HG02588 (cell line): ENCODE results near the gene BBS12.
A peak's percentile ranks its signal among the peaks of the same experiment; 100 is the strongest.
"Not testable (repeated sequence)": the region's sequence is repeated elsewhere in the genome, so short reads cannot be mapped to it uniquely, and the experiment has no call there.

Experiments
- ATAC-seq: cut with Tn5 transposase; IDR thresholded peaks from one replicate; pipeline ENCODE4 v1.9.1; 2021; ENCODE audit warnings: mild to moderate bottlenecking, moderate library complexity; ENCODE audit not compliant: unreplicated experiment

BBS12 gene

DNA sequence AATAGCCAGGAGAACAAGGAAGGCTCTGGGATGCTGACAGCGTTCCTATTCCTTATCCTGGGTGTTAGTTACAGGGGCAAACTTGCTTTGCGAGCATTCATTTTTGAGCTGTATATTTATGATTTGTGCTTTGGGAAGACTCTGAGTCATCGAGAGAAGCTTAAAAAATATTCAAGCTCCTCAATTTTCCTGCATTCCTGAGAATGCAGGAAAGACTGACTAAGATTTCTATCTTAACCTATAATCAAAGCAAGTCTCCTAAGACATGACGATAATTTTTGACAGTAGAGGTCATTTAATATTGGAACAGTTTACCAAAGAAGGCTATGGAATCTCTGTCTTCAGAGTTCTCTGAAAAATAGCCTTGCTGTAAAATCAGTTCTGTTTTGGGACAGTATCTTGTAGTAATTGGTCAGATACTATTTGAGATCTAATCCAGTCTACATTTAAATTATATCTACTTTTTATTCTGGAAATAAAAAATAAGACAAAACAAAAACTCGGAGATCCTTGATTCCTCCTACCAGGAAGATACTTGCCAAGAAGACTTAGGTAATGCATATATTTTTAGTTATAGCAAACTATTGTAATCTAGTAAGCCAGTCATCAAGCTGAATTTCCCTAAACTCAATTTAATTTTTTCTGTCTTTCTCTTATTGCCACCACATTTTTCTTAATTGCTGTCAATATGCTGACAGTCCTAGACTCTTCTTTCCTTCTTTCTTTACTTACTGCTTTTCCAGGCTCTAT lies 31.7 kb downstream of the BBS12 start:
- no peak for ATAC-seq

GRCh38 chr4:122764821-122765215 lies 32.3 kb downstream of the BBS12 start:
- peak; percentile 81 for ATAC-seq

- no peak for ATAC-seq
Measured at GRCh38 chr4:122765692-122766352, 33.3 kb downstream of the BBS12 start.

DNA sequence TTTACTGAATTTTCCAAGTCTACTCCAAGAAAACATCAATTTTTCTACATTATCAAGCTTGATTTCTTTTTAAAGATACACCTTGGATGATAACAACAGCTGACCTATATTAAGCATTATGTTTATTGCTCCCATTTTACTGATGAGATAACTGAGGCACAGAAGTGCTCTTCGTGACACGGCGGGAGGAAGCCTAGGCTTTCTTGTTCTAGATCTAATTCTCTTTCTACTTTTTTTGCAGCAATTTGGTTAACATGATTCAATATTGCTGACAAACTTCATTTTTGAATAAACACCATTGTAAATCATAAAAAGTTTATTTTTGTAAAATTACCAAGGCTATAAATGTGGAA lies 33.8 kb downstream of the BBS12 start:
- no peak for ATAC-seq

DNA sequence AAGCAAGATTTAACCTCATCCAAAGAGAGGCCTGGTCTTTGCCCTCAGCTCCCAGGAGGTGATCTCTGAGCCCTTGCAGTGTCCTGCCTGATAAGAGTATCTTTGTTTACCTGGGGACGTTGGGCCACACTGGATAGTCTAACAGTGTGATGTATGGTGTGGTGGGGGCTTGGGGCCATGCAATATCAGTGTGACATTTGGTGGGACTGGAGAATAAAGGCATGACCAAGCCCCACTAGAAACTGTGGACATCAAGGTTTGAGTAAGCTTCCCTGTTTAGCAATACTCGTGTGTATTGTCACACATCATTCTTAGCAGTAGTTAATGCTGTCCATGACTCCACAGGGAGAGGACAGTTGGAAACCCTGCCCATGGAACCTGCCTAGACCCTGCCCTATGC lies 34.4 kb downstream of the BBS12 start:
- ATAC-seq: no peak

DNA sequence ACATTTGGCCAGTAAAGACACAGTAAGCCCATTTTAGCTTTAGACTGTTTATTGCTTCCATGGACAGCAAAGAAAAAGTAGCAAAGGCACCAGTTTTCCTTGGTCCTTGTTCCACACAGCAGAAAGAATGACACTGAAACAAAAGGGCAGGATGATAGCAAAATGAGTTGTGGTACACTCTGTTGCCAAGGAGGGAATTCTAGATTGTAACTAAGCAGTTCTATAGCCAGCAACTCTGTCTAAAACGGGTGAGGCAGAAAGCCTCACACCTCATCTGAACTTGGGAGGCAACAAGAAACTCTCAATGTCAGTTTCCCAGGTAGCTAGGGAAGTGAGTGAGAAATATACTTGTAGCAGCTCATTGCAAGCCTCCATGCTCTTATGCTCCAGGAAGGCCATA lies 39.2 kb downstream of the BBS12 start:
- no peak for ATAC-seq

DNA sequence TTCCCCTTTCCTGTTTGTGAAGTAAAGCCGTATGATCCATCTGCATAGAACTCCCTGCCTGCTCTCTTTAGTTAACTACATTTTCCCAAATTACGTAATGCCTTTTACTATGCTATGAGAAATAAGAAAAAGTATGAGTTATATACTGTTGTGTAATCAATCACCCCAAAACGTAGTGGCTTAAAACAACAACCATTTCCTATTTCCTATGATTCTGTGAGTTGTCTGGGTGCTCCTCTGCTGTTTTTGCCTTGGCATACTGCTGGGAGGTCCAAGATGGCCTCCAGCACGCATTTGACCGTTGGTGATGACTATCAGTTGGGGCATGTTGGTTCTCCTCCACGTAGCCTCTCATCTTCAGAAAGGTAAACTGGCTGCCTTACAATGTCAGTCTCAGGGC lies 39.8 kb downstream of the BBS12 start:
- no peak for ATAC-seq

DNA sequence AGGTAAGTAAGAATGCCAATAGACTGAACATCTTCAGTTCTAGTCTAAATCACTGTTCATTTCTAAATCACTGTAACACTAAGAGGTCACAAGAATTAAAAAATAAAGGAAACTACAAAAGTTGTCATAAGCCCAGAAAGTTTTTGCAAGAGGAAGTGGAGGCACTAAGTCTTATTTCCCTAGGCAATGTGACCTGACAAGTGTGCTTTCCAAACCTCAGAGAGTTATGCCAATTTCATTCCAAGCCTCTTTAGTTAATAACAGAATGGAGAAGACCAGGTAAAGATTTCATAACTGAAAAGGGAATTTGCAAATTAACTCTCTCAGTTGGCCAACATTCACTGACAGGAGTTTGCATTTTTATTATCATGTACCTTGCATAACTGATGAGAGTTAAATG lies 40.5 kb downstream of the BBS12 start:
- no peak for ATAC-seq

DNA sequence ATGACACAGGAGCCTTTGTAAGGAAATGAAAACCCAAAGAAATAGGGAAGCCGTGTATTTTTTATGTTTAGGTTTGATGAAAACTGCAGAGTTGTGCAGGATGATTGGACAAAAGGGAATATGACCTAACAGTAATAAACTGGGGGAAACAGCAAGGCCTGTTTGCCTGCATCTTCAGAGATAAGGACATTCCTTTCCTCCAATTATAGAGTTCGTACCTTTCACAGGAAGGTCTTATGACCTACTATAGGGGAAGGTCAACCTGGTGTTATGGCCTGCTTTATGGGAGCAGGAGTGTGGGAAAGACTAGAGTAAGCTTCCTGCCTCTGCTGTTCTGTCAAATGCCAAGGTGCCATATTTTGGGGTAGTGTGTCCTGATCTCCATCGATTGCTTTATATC lies 42.5 kb downstream of the BBS12 start:
- no peak for ATAC-seq

DNA sequence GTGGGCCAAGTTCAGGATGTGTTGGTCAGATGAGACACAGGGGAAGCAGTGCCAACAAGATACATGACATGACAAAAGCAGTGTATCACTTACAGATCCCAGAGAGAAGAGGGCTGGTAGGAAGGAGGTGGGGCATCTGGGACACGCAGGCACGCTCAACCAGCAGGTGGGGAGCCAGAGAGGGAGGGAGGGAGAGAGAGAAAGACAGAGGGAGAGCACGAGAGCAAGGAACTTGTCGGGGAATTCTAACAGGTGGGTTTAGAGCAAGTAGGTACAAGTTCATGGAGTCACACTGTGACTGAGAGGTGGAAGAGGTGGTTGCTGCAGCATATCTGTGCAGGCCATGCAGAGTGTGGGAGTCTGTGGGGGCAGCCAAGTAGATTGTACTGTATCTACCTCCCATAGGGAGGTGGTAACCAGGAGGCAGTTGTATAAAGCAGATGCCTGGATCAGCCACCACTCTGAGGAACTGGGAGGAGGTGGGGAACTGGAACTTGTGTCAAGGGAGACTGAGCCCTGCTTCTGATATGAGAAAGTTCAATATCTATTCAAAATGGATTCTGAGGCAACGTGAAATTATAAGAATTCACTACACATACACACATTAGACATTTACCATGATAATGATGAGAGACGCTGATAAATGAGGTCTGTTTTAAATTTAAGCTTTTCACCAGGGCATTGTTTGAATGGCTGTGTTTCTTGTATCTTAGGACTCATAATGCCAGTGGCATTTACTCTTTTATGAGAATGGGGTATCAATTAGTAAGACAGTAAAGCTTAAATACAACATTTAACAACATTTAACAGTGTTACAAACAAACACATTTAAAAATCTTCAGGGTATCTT lies 43.7 kb downstream of the BBS12 start:
- ATAC-seq: no peak

DNA sequence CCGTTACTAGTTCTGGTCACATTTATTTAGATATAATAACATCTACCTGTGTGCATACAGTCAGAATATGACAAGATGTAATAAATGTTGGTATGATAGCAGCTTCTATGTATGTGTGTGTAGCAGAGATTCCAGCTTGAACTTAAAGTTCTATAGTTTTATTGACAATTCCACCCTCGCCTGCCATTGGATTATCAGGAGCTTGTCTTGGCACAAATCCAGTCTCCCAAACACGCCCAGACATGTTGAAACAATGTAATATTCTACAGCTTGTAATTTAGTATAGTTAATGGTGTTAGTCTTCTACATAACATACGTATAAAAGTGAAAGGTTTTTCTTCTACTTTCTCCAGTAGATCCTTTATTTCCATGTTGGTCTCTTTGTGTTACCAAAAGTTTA lies 44.4 kb downstream of the BBS12 start:
- no peak for ATAC-seq

DNA sequence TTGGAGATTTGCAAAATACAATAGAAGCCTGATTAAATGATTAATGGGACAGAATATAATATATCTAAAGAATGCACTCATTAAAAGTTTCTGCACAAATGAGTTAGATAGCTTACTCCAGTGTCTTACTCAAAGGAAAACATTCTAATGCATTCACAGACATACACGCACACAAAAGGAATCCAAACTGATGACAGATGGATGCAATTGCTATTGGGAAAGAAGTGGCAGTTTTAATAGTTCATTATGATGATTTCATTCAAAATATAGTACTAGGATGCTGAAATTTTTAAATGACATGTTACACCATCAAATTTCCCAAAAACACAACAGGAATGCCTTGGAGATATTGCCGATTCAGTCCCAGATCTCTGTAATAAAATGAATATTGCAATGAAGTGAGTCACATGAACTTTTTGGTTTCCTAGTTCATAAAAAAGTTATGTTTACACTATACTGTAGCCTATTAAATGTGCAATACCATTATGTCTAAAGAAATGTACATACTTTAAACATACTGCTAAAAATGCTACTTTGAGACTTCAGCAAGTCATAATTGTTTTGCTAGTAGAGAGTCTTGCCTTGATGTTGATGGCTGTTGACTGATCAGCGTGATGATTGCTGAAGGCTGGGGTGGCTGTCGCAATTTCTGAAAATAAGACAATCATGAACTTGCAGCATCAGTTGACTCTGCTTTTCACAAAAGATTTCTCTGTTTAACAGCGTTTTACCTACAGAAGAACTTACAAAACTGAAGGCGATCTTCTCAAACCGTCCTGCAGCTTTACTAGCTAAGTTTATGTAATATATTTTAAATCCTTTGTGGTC lies 45.6 kb downstream of the BBS12 start:
- no peak for ATAC-seq

DNA sequence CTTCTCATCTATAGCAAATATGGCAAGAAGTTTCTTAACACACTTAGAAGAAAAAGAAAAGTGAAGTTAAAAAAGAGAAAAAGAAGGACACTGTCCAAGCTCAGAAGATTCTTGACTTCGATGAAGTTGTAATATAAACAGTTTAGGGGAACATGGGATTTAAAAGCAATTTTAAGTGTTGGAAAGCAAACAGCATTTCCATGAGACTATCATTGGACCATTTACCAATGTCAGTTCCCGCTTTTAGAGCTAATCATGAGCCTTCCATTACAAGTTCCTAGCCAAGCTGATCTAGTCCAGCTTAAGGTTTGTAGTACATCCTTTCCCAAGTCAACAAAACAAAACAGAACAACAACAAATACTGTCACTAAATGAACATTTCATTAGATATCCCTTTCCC lies 49.0 kb downstream of the BBS12 start:
- no peak for ATAC-seq

DNA sequence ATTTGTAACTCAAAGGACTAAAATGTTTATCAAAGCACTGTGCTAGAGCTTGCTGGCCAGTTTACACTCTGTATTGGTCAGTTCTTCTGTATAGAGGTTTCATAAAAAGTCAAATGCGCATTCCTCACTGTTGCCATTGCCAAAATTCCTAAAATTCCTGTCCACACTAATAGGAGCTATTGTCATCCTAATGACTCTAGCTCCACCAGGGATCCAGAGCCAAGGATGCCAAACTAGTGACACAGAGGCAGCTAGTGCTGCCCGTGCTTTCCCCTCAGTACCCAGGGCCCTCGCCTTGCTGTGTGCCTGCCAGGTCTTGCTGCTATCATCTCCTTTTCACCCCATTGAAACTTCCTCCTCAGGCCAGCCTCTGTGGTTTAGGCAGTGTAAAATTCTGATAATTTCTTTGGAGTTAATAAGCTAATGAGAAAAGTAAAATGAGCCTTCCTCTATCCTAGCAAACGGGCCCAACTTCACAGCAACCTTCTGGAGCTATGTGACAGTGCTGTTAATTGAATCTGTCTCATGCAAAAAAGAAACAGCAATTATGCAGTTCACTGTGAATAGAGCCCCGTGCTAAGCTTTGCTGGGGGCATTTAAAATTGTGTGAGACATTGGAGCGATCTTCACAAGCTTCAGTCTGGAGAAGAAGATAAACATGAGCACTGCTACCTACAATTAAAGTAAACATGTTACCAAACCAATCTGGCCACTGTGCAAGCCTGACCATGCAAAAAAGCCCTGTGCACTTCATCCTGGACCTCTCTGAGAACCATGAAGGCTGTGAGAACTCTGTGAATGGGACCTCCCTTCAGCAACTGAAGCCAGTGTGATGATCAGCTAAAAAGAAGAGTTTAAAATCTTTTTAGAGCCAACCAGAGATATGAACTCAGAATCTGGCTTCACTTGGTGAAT lies 51.1 kb downstream of the BBS12 start:
- no peak for ATAC-seq

DNA sequence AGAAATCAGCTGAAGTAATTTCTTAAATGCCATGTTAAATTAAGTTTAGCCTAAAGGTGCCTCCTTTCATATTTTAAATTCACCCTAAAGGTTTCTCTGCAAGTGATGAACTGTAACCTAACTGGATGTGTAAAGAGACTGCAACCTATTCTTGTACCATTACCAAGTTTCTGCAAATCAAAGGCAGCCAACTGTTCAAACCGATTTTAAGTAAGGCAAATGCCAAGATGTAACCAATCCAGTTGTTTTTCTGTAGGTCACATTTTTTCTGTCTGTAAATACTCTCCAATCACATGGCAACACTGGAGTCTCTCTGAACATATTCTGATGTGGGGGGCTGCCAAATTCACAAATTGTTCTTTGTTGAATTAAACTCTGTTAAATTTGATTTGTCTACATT lies 51.8 kb downstream of the BBS12 start:
- no peak for ATAC-seq

GRCh38 chr4:122785099-122785498 lies 52.6 kb downstream of the BBS12 start:
- ATAC-seq: no peak

DNA sequence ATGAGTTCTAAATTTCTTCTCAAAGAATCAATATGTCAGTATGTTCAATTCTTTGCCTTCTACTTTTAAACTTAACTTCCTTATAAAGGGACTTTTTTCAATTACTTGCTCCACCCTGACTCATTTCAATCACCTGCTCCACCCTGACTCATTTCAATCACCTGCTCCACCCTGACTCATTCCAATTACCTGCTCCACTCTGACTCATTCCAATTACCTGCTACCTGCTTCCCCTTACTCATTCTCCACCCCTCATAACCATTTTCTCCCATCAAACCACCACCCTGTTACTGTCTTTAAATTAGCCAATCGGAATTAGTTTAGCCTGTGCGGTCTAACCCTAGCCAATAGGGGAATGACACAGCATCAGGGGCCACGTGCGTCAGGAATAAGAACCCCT lies 53.8 kb downstream of the BBS12 start:
- not testable (repeated sequence) for ATAC-seq

DNA sequence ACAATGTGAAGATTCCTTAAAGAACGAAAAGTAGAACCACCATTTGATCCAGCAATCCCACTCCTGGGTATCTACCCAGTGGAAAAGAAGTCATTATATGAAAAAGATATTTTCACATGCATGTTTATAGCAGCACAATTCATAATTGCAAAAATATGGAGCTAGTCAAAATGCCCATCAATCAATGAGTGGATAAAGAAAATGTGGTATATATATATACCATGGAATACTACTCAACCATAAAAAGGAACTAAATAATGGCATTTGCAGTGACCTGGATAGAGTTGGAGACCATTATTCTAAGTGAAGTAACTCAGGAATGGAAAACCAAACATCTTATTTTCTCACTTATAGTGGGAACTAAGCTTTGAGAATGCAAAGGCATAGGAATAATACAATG lies 54.4 kb downstream of the BBS12 start:
- ATAC-seq: not testable (repeated sequence)

DNA sequence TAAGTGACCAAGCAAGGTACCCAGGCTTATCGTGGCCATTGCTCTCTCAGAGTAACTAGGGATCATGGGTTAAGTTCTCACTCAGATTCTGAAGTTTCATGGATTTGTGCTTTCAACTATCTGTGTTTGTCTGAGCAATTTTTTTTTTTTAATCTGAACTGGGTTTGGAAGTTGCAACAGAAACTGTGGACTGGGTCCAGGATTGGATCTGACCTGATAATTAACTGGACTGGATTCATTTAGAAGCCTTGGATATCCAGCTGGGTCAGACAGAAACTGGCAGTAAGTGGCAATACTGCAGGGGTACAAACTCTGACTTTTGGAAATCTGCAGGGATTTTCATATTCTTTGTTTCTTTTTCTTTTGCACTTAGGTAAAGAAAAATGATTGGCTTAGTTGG lies 55.4 kb downstream of the BBS12 start:
- ATAC-seq: no peak

DNA sequence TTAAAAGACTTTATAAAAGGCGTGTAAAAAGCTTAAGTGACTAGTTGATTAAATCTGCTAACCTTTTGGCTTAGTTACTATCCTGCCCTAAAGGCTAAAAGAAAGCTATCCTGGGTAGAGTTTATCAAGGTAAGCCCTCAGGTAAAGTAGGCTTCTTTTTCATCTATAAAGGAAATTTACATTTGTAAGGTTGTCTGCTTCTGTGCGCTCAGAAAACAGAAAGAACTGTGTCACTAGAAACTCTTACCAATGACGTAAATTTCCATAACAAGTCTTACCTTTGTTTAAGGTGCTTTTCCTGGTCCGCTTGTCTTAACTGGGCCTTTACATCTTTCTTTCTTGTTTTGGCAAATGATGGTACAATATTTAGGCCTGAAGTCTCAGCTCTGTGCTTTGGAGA lies 56.4 kb downstream of the BBS12 start:
- ATAC-seq: no peak
